GM21526 (cell line): ENCODE results near the gene PACSIN1.

Experiments
- ATAC-seq: cut with Tn5 transposase; IDR thresholded peaks from one replicate; pipeline ENCODE4 v1.9.1; 2021; ENCODE audit warnings: moderate library complexity; ENCODE audit not compliant: unreplicated experiment, low FRiP score

The PACSIN1 gene

DNA sequence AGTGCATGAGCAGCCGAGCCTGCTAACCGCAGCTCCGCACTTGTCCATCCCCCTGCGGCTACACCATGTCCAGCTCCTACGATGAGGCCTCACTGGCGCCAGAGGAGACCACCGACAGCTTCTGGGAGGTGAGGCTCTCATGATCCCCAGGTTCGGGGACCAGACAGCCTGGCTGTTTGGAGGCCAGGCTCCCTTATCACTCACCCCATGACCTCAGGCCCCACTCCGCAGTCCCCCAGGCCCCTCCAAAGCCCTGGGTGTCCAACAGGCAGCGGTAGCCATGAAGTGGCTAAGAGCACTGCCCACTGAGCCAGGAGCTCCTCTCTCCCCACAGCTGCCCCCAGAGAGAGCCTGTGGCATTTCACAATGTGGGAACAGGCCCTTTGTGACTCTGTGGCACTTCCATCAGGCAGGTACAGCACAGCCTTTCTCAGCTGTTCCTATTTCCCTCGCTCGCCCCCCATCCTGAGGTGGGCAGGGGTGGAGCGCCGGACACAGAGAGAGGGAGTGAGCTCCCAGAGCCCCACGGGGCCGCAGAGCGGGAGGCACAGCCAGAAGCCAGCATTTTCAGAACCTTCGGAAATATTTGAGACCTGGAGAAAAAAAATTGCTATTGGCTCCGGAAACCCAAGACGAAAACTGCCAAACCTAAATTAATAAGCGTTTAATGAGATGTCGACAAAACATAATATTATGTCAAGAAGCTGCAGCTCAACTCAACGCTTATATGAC lies 60.5 kb downstream of the PACSIN1 start:
- ATAC-seq: no peak

DNA sequence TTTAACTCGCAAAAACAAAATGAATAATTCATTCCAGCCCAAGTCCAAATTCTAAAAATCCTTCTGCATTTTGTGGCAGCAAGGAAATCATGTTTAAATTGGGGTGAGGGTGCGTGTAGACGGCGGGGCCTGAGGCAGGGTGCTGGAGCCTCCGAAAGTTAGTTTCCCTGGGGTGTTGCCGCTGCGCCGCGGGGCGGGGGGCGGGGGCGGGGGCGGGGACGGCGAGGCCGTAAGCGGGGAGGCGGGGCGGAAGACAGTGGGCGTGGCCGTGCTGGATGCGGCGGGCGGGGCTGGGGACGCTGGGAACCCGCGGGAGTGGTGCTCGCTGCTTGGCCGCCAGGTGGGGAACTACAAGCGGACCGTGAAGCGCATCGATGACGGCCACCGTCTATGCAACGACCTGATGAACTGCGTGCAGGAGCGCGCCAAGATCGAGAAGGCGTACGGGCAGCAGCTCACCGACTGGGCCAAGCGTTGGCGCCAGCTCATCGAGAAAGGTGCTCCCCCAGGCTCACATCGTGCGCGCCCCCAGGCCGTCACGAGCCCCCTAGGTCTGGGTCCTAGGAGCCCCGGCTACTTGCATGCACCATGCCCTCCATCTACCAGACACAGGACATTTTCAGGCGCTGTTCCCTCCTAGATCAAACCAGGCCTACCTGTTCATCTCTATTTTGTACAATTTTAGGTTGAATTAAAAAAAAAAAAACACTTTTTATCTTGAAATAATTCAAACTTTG lies 61.3 kb downstream of the PACSIN1 start:
- ATAC-seq: peak; percentile 73

DNA sequence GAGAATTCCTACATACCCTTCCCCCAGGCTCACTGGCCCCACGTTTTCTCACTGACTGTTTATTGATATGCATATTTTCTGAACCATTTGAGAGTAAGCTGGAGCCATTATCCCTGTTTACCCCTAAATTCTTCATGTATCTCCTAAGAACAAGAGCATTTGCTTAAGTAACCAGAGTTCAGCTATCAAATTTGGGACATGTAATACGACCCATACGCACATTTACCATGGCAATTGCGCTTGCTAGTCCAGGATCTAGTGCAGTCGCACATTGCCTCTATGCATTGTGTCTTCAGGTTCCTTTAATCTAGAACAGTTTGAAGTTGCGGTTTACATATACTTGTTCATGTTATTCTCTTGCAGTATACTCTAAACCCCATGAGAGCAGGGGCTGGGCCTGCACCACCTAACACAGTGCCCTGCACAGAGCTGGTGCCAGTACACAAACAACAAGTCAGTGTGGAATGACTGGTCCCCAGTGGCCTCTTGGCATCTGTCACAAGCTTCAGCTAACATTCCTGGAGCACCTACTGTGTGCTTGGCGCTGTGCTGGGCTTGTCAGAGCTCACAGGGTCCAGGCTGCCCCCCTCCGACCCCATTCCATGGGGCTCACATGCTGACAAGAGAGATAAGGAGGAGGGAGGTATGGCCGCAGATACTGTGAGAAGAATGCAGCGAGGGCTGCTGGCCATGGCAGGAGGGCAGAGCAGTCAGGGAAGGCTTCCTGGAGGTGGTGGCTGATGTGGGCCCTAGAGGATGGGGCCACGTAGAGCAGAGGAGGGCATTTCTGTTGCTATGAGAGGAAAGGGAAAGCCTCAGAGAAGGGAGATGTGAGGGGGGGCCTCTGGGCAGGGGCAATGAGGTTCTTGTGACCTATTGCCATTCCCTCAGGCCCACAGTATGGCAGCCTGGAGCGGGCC lies 62.1 kb downstream of the PACSIN1 start:
- no peak for ATAC-seq

DNA sequence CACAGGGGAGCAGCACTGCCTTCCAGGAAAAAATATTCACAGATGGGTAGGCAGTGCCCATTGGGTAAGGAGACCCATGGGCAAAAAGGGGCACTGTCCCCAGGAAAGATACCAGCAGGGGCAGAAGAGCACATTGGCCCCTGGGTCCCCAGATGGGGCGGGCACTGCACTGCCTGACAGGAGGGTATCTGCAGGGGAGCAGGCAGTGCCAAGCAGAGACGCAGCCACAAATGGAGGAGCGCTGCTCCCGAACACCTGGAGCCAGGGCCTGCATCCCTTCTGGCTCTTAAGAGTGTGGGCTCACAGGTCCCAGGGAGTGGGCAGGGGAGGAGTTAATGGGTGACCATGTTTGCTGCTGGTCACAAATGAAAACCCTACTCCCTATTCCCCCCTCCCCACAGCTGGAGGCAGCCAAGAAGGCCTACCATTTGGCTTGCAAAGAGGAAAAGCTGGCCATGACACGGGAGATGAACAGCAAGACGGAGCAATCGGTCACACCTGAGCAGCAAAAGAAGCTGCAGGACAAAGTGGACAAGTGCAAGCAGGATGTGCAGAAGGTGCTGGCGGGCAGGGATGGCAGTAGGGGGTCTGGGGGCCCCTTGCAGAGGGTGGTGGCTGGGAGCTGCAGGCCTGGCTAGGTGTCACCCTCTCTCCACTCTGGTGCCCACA lies 63.3 kb downstream of the PACSIN1 start:
- ATAC-seq: no peak

DNA sequence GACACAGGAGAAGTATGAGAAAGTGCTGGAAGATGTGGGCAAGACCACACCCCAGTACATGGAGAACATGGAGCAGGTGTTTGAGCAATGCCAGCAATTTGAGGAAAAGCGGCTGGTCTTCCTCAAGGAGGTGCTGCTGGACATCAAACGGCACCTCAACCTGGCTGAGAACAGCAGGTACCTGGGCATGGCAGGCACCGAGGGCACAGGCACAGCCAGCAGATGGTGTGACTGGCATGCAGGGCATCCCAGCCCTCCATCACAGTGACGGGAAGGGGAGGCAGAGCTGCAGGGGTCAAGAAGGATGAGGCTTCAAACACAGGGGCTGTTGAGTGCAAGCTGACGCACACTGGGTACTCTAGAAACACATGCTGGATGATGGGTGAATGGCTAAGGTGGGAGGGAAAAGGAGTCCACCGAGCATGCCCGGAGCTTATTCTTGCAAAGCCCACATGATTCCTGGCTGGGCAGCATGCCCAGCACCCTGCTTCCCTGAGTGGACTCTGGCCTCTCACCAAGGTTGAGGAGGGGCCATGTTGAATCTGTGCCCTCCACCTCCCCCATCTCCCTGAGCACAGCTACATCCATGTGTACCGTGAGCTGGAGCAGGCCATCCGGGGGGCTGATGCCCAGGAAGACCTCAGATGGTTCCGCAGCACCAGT lies 63.9 kb downstream of the PACSIN1 start:
- ATAC-seq: no peak

DNA sequence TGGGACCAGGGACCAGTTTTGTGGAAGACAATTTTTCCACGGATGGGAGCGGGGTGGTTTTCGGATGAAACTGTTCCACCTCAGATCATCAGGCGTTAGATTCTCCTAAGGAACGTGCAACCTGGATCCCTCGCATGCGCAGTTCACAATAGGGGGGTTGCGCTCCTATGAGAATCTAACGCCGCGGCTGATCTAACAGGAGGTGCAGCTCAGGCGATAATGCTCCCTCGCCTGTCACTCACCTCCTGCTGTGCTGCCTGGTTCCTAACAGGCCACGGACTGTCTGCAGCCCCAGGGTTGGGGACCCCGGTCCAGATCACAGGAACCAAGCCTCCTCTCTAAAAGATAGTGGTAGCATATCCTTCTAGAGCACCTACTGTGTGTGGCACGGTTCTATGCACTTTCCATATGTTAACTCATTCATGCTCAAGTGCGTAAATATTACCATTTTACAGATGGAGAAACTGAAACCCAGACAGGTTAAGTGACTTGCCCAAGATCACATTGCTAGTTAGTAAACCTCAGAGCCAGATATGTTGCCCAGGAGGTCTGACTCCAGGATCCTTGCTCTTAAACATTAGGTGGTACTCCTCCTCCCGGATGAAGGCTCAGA lies 65.0 kb downstream of the PACSIN1 start:
- no peak for ATAC-seq

DNA sequence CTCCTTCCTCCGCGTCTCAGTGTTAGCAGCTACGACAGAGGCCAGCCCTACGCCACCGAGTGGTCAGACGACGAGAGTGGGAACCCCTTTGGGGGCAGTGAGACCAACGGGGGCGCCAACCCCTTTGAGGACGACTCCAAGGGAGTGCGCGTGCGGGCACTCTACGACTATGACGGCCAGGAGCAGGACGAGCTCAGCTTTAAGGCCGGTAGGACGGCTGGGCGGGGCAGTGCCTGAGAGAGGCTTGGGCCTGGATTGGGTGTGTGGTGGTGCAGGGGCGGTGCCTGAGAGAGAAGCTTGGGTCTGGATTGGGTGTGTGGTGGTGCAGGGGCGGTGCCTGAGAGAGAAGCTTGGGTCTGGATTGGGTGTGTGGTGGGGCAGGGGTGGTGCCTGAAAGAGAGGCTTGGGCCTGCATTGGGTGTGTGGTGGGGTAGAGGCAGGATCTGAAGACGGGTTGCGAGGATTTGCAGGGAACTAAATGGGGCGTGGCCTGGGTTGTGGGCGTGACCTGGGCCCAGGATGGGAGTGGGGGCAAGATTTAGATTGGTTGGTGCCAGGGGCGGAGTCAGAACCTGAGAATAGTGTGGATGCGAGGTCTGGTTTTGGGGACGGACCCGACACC lies 65.8 kb downstream of the PACSIN1 start:
- ATAC-seq: no peak

DNA sequence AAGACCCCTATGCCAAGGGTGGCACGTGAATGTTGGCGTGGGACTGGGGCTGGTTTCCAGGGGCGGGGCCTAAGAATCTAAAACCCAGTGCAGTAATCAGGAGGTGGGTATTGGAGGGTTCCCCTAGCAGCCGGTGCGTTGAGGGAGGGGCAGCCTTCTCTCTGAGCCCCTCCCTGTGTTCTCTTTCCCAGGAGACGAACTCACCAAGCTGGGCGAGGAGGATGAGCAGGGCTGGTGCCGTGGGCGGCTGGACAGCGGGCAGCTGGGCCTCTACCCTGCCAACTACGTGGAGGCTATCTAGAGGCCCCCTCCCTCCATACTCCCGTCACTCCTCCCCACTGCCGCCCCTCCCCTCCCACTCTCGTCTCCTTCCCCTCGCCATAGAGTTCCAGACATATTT lies 66.4 kb downstream of the PACSIN1 start:
- no peak for ATAC-seq

DNA sequence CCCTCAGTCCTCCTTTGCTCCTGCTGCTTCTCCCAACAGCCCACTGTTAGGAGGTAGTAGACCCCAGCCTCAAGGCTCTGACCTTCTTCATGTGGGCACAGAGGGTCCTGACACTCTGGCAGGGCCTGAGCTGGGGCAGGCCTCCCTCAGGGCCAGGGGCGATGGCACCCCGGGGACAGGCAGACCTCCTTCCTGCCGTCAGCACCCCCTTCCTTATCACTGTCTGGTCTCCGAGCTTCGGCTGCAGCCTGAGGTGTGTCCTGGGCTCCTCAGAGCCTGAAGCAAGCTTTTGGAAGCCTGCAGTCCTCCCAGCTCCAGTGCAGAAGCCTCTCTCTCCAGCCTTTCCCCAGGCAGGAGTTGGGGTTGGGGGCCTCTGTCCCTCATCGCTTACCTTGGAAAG lies 68.3 kb downstream of the PACSIN1 start:
- no peak for ATAC-seq

DNA sequence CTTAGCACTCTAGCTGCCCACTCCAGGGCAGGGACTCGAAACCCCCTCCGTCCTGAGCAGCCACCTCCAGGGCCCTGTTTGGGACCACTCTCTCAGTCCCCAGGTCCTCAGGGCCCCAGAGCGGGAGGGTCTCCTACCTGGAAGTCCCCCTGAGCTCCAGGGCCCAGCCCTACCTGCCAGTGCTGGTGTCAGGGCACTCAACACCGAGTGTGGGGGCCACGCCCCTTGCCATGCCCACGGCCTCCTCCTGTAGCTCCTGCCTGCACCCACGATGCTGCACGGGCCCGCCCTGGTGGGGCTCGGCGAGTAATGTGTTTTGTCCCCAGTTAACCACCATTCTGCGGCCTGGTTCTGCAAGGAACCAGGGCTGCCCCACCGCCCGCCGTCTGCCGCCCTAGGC lies 68.8 kb downstream of the PACSIN1 start:
- ATAC-seq: no peak

DNA sequence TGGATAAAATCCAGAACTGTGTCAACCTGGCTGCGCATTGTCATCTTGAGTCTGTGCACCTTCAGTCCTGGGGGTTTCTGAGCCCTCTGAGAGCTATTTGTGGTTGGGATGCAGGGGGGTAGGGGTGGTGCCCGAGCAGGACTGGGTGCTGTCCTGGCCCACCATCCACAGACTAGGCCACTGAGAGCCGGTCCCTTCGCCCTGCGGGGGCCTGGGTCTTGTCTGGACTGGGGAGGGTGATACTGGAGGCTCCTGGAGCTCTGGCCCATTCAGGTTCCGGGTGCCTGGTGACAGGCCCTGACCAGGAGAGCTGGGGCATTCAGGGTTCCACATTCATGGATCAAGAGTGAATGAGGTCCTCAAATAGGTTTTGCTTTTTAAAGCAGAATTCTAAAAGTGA lies 69.3 kb downstream of the PACSIN1 start:
- ATAC-seq: no peak

DNA sequence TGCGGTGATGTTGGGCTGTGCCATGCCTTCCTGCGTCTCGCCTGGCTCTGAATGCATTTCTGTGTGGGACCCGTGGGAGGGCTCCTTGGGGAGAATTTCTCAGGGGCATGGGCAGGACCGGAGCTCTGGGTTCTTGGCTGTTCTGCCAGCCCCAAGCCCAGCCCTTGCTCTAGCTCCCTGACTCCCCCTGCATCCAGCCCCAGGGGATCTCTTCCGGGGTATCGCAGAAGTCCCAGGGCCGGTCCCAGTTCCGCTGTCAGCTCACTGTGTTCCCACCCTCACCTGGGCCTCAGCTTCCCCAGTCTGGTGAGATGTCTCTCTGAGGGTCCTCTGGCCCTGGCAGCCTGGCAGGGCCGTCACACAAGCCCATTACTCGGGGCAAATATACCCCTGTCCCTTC lies 69.8 kb downstream of the PACSIN1 start:
- no peak for ATAC-seq

DNA sequence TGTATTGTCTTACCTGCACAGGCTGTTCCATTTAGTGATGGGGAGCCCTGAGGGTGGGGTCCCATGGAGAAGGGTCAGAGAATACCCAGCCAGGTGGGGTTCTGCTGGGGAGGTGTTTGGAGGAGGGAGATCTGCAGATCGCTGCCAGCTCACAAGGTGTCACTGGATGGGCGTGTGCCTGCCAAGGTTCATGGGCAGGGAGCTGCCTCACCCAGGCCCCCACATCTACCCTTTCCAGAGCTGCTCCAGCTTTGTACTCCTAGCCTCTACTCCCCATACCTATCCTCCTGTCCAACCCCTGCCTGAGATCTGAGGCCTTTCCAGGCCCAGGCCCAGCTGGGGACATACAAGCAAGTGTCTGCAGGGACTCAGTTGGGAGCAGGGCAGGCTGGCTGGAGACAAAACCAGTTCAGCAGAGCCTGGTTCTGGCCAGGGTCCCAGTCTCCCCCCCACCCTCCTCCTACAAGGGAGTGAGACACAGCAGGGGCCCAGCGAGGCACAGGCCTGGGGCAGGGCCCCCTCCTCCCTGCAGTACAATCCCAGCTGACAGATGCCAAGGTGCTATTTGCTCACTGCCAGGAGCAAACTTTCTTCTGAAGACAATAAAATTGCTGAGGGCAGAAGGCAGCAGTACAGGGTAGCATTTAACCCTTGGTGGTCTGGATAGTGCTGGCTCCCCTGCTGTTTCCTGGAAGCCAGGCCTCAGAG lies 70.5 kb downstream of the PACSIN1 start:
- no peak for ATAC-seq

DNA sequence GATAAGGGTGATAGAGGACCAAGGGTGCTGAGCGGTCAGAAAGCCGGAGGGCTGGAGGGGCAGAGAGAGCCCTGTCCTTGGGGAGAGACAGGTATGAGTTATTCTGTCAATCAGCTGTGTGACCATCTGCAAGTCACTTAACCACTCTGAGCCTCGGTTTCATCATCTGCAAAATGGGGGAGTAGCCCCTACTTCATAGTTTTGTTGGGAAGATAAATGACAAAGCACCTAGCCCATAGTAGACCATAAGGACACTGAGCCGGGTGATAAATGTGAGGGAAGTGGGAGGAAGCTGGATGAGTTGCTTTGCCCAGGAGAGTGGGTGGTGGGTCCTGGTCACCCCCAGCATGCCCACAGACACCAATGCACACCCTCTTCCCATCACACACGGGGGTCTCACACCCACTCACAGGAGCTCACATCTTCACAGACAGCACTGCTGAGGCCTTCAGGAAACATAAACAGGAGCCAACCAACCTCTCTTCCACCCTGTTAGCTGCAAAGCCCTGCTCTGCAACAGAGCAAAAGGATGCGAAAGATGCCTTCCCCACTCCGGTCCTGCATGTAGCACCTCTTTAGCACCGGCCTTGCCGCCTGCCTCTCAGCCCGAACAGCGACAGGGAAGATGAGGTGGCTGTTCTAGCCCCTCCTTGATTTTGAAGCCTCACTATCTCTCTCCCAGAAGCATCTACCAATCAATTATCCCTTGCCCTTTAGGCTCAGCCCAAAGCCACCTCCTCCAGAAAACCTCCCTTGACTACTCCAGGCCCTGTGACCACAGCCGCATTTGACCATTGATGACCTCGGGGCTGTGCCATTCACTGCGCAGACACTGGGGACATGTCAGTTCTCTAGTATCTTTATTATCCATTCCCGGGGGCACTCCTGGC lies 71.3 kb downstream of the PACSIN1 start:
- no peak for ATAC-seq

DNA sequence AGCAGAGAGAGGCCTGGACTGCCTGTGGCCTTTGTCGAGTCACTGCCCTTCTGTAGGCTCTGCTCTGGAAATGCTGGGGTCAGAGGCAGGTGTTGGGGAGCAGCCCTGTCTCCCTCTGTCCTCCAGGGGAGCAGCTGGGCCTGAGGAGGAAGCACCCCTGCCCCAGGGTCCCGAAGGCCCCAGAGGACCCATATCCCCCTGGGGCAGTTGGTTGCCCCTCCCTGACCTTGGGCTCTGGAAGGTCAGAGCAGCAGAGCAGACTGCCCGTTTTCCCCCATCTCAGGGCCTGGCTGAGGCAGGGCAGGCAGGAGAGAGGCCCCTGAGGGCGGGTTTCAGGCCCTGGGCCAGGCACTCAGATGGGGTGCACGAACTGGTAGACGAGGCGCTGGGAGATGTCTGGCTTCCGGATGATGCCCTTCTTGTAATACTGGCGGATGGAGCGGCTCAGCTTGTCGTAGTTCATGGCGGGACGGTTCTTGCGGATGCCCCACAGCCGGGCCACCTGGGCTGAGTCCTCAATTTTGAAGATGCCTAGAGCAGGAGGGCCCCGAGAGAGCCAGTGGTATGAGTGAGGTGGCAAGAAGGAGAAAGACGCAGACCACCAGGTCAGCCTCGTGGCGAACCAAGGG lies 72.2 kb downstream of the PACSIN1 start:
- ATAC-seq: no peak

DNA sequence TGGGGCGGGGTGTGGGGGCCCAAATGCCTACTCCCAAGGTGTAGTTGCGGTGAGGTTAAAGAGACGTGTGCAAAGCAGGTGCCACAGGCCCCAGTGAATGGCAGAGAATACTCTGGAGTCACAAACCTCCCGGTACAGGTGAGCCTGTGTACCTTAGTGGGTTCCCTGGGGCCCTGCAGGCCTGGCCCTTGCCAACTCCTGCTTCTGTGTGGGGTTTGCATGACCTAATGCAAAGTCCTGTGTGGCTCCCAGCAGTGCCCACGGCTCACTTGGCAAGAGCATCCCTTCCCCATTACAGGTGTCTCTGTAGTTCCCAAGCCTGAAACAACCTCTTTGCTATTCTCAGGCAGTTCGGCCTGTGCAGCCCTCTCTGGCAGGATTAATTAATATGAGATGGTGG lies 72.7 kb downstream of the PACSIN1 start:
- ATAC-seq: no peak

DNA sequence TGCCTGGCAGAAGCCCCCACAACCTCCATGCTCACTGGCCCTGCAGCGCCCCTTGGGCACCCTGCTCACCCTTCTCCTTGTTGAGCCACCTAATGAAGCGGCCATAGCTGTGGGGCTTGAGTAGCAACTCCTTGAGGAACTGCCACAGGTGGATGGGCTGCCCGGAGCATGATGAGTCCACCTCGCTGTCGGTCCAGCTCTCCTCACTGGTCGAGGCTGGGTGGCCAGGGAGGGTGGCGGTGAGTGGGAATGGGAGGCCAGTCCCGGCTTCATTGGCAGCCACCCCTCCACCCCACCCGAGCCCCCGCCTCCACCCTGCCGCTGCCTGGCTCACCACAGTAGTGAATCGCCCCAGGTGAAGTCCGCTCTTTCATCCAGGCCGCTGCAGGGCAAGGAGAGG lies 73.3 kb downstream of the PACSIN1 start:
- ATAC-seq: no peak
